ENCODE results near the gene PDLIM5.

PDLIM5 gene

DNA sequence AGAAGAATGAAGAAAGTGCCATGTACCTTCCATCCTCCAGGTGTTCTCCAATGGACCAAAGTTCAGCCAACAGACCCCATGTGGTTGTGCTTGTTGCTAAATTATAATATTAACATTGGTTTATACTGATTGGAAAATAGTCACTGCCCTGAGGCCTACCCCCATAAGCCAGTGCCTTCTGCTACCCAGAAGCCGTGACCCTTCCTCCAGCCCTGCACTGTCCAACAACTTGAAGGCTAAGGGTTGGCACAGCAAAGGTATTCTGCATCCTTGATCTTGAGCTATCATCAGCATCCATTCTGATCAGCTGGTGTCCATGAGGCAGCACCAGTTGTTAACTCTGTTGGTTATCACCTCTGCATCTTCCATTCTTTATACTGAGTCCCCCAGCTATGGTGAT is 239.8 kb downstream of the PDLIM5 start:
- WGBS (ENCODE audit: extremely low coverage, insufficient coverage, low lambda C conversion rate) = no CpG with 5 or more reads among the region's 1 CpG
- no peak overlapping the region for H3K23ac ChIP-seq (ENCODE audit: low read length)

DNA sequence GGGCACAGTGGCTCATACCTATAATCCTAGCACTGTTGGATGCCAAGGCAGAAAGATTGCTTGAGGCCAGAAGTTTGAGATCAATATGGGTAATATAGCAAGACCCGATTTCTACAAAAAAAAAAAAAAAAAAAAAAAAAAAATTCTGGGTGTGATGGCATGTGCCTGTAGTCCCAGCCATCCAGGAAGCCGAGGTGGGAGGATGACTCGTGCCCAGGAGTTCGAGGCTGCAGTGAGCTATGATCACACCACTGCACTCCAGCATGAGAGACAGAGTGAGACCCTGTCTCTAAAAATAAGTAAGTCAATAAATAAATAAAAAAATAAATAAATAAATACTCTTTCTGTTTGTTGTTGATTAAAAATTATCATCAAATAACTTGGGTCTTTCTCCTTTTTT is 243.6 kb downstream of the PDLIM5 start:
- no CpG with 5 or more reads among the region's 4 CpGs for WGBS (ENCODE audit: extremely low coverage, insufficient coverage, low lambda C conversion rate)
- H2BK120ac ChIP-seq (ENCODE audit: low read depth, low read length) = no peak overlapping the region

More for the DNA sequence above, 239.8 kb downstream of the PDLIM5 start:
- no peak overlapping the region for H3K56ac ChIP-seq (ENCODE audit: low read length)
- H3K79me2 ChIP-seq (ENCODE audit: control insufficient read depth, insufficient read depth, low read length) = no peaks in the 10 kb centered on the region
- no peak overlapping the region for H3K9ac ChIP-seq (ENCODE audit: low read length)
- H2BK5ac ChIP-seq (ENCODE audit: low read length) = no peak overlapping the region
- H2BK120ac ChIP-seq (ENCODE audit: low read depth, low read length) = no peak overlapping the region
- no peaks in the 10 kb centered on the region for H3K27me3 ChIP-seq (ENCODE audit: insufficient read depth, low read length, poor library complexity)
- H3K27ac ChIP-seq (ENCODE audit: low read depth, low read length) = no peak overlapping the region
- H2AK5ac ChIP-seq (ENCODE audit: low read length) = no peak overlapping the region
- no peak overlapping the region for H3K4me3 ChIP-seq (ENCODE audit: low read length)
- no peak overlapping the region for H3K4me2 ChIP-seq (ENCODE audit: low read length)
- no peak overlapping the region for H4K5ac ChIP-seq (ENCODE audit: low read length)
- H3K18ac ChIP-seq (ENCODE audit: low read length) = no peak overlapping the region
- H4K8ac ChIP-seq (ENCODE audit: low read depth, low read length) = no peak overlapping the region
- H3K4me1 ChIP-seq (ENCODE audit: control insufficient read depth, low read depth, low read length) = no peaks in the 10 kb centered on the region
- H2BK15ac ChIP-seq (replicated peaks; ENCODE audit: low read depth) = no peak overlapping the region
- H3K79me1 ChIP-seq (ENCODE audit: low read length) = no peaks in the 10 kb centered on the region
- H3K4ac ChIP-seq (ENCODE audit: low read depth, low read length) = no peak overlapping the region
- H3K36me3 ChIP-seq (ENCODE audit: control insufficient read depth, insufficient read depth, low read length) = no peaks in the 10 kb centered on the region
- DNase-seq = no peak

DNA sequence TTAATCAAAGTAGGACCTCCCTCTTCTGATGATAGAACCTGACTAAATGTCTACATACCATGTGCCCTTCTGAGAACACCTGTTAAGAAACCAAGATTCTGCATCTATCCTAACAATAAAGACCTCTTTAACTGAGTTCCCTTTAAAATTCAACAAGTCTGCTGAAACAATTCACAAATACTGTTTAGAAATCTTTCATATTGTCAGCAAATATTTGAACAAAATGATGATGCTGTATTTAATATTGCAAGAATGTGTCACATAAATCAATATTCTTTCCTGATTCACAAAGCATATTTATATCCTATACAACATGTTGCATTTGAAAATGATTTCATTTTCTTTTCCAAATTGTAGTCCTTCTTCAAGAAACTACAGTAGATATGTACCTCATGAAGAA is 246.4 kb downstream of the PDLIM5 start:
- H2BK5ac ChIP-seq (ENCODE audit: low read length) = no peak overlapping the region
- H2AK5ac ChIP-seq (ENCODE audit: low read length) = no peak overlapping the region
- no peaks in the 10 kb centered on the region for H3K36me3 ChIP-seq (ENCODE audit: control insufficient read depth, insufficient read depth, low read length)
- H2BK15ac ChIP-seq (replicated peaks; ENCODE audit: low read depth) = no peak overlapping the region
- H3K23ac ChIP-seq (ENCODE audit: low read length) = no peak overlapping the region
- H3K56ac ChIP-seq (ENCODE audit: low read length) = no peak overlapping the region
- DNase-seq = no peak
- H3K4me2 ChIP-seq (ENCODE audit: low read length) = no peak overlapping the region
- H3K4ac ChIP-seq (ENCODE audit: low read depth, low read length) = no peak overlapping the region
- H3K4me1 ChIP-seq (ENCODE audit: control insufficient read depth, low read depth, low read length) = no peaks in the 10 kb centered on the region
- H4K5ac ChIP-seq (ENCODE audit: low read length) = no peak overlapping the region
- no peak overlapping the region for H3K18ac ChIP-seq (ENCODE audit: low read length)
- H4K8ac ChIP-seq (ENCODE audit: low read depth, low read length) = no peak overlapping the region
- no peak overlapping the region for H3K27ac ChIP-seq (ENCODE audit: low read depth, low read length)
- no peaks in the 10 kb centered on the region for H3K79me2 ChIP-seq (ENCODE audit: control insufficient read depth, insufficient read depth, low read length)
- H3K27me3 ChIP-seq (ENCODE audit: insufficient read depth, low read length, poor library complexity) = no peaks in the 10 kb centered on the region
- H3K4me3 ChIP-seq (ENCODE audit: low read length) = no peak overlapping the region
- no peak overlapping the region for H2BK120ac ChIP-seq (ENCODE audit: low read depth, low read length)
- no peak overlapping the region for H3K9ac ChIP-seq (ENCODE audit: low read length)
- no peaks in the 10 kb centered on the region for H3K79me1 ChIP-seq (ENCODE audit: low read length)

More for the DNA sequence above, 243.6 kb downstream of the PDLIM5 start:
- H4K8ac ChIP-seq (ENCODE audit: low read depth, low read length) = no peak overlapping the region
- H3K4ac ChIP-seq (ENCODE audit: low read depth, low read length) = no peak overlapping the region
- H4K5ac ChIP-seq (ENCODE audit: low read length) = no peak overlapping the region
- no peak overlapping the region for H3K27ac ChIP-seq (ENCODE audit: low read depth, low read length)
- no peak overlapping the region for H3K4me3 ChIP-seq (ENCODE audit: low read length)
- no peak overlapping the region for H3K9ac ChIP-seq (ENCODE audit: low read length)
- H3K18ac ChIP-seq (ENCODE audit: low read length) = no peak overlapping the region
- H3K79me2 ChIP-seq (ENCODE audit: control insufficient read depth, insufficient read depth, low read length) = no peaks in the 10 kb centered on the region
- H3K36me3 ChIP-seq (ENCODE audit: control insufficient read depth, insufficient read depth, low read length) = no peaks in the 10 kb centered on the region
- H3K4me1 ChIP-seq (ENCODE audit: control insufficient read depth, low read depth, low read length) = no peaks in the 10 kb centered on the region
- no peak overlapping the region for H2BK5ac ChIP-seq (ENCODE audit: low read length)
- H2AK5ac ChIP-seq (ENCODE audit: low read length) = no peak overlapping the region
- no peak overlapping the region for H3K23ac ChIP-seq (ENCODE audit: low read length)
- no peaks in the 10 kb centered on the region for H3K79me1 ChIP-seq (ENCODE audit: low read length)
- no peak overlapping the region for H3K4me2 ChIP-seq (ENCODE audit: low read length)
- no peak overlapping the region for H2BK15ac ChIP-seq (replicated peaks; ENCODE audit: low read depth)
- H3K27me3 ChIP-seq (ENCODE audit: insufficient read depth, low read length, poor library complexity) = no peaks in the 10 kb centered on the region
- DNase-seq = no peak
- no peak overlapping the region for H3K56ac ChIP-seq (ENCODE audit: low read length)

DNA sequence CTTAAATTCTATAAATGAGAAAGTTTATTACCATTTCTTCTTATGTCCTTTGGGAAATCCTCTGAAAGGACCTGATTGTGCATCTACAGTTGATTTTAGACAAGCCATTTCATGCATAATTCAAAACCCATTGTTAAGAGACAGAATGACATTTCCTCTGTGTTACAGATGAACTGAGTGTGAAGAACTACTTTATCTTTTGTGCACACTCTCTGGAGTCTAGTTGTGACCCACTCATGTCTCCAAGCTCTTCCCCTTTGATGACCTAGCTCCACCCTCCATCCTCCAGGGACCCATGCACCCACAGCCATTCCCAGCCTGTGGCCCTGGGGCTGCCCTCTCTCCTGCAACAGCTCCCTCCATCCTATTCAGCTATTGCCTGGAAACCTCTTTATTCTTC is 248.6 kb downstream of the PDLIM5 start:
- H3K23ac ChIP-seq (ENCODE audit: low read length) = no peak overlapping the region
- no peak overlapping the region for H4K8ac ChIP-seq (ENCODE audit: low read depth, low read length)
- no peak overlapping the region for H3K18ac ChIP-seq (ENCODE audit: low read length)
- H3K79me1 ChIP-seq (ENCODE audit: low read length) = no peaks in the 10 kb centered on the region
- no peak overlapping the region for H3K4ac ChIP-seq (ENCODE audit: low read depth, low read length)
- H2AK5ac ChIP-seq (ENCODE audit: low read length) = no peak overlapping the region
- no peaks in the 10 kb centered on the region for H3K4me1 ChIP-seq (ENCODE audit: control insufficient read depth, low read depth, low read length)
- H3K4me3 ChIP-seq (ENCODE audit: low read length) = no peak overlapping the region
- H3K27me3 ChIP-seq (ENCODE audit: insufficient read depth, low read length, poor library complexity) = no peaks in the 10 kb centered on the region
- H2BK120ac ChIP-seq (ENCODE audit: low read depth, low read length) = no peak overlapping the region
- no peak overlapping the region for H3K56ac ChIP-seq (ENCODE audit: low read length)
- no peak overlapping the region for H3K27ac ChIP-seq (ENCODE audit: low read depth, low read length)
- no peaks in the 10 kb centered on the region for H3K36me3 ChIP-seq (ENCODE audit: control insufficient read depth, insufficient read depth, low read length)
- no peaks in the 10 kb centered on the region for H3K79me2 ChIP-seq (ENCODE audit: control insufficient read depth, insufficient read depth, low read length)
- DNase-seq = no peak
- no peak overlapping the region for H3K4me2 ChIP-seq (ENCODE audit: low read length)
- H4K5ac ChIP-seq (ENCODE audit: low read length) = no peak overlapping the region
- H2BK15ac ChIP-seq (replicated peaks; ENCODE audit: low read depth) = no peak overlapping the region
- no peak overlapping the region for H3K9ac ChIP-seq (ENCODE audit: low read length)
- no peak overlapping the region for H2BK5ac ChIP-seq (ENCODE audit: low read length)

DNA sequence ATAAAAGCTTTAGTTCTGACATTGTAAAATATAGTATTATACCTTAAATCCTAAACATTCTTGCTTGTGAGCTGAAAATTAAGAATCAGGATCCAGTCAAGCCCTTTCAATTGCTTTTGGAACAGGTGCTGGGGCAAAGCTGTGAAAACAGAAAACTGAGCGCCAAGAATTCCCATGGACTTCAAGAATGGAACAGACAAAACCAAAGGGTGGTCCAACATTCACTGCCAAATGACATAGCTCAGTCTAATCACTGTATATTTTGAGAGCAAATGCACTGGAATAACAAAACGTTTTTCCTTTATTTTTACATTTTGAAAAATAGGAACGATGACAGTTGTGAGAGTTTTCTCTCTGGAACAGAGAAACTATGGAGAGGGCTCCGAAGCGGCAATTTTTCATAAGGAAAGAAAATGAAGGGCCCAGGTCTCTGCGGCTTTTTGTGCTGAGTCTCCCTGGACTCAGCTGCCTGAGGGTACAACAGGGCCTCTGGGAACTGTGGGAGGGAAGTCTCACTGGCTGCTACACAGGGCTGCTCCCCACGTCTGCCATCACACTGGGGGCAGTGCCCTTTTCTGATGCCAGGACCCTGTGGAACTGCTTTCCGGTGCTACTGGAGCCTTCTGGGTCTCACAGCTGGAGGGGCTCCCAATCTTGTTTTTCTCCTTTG is 250.0 kb downstream of the PDLIM5 start:
- no peak overlapping the region for H3K4me3 ChIP-seq (ENCODE audit: low read length)

DNA sequence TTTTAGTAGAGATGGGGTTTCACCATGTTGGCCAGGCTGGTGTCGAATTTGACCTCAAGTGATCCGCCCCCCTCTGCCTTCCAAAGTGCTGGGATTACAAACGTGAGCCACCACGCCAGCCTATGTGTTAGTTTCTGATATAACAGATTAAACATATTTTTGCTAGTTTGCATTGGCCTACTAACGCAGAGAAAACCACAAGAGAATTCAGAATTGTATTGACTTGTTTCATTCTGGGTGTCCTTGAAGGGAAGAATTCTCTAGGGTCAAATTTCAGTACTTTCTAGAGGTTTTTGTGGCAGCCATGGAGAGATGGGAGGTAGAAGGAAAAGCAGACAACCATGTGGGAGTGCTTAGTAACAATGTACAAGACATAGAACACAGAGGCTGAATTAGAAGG is 259.9 kb downstream of the PDLIM5 start:
- H2BK15ac ChIP-seq (replicated peaks; ENCODE audit: low read depth) = no peak overlapping the region
- no peak overlapping the region for H3K9ac ChIP-seq (ENCODE audit: low read length)
- no peak overlapping the region for H3K18ac ChIP-seq (ENCODE audit: low read length)
- no peak overlapping the region for H3K56ac ChIP-seq (ENCODE audit: low read length)
- H3K79me1 ChIP-seq (ENCODE audit: low read length) = no peaks in the 10 kb centered on the region
- H3K23ac ChIP-seq (ENCODE audit: low read length) = no peak overlapping the region
- H3K4me3 ChIP-seq (ENCODE audit: low read length) = no peak overlapping the region
- H3K4ac ChIP-seq (ENCODE audit: low read depth, low read length) = no peak overlapping the region
- no peak overlapping the region for H2AK5ac ChIP-seq (ENCODE audit: low read length)
- H2BK120ac ChIP-seq (ENCODE audit: low read depth, low read length) = no peak overlapping the region
- H2BK5ac ChIP-seq (ENCODE audit: low read length) = no peak overlapping the region
- no CpG with 5 or more reads among the region's 5 CpGs for WGBS (ENCODE audit: extremely low coverage, insufficient coverage, low lambda C conversion rate)
- no peaks in the 10 kb centered on the region for H3K27me3 ChIP-seq (ENCODE audit: insufficient read depth, low read length, poor library complexity)
- H3K27ac ChIP-seq (ENCODE audit: low read depth, low read length) = no peak overlapping the region
- H3K36me3 ChIP-seq (ENCODE audit: control insufficient read depth, insufficient read depth, low read length) = no peaks in the 10 kb centered on the region
- H3K4me2 ChIP-seq (ENCODE audit: low read length) = no peak overlapping the region
- H4K8ac ChIP-seq (ENCODE audit: low read depth, low read length) = no peak overlapping the region
- no peaks in the 10 kb centered on the region for H3K79me2 ChIP-seq (ENCODE audit: control insufficient read depth, insufficient read depth, low read length)
- H4K5ac ChIP-seq (ENCODE audit: low read length) = no peak overlapping the region
- no peak for DNase-seq
- H3K4me1 ChIP-seq (ENCODE audit: control insufficient read depth, low read depth, low read length) = no peaks in the 10 kb centered on the region

More for the DNA sequence above, 250.0 kb downstream of the PDLIM5 start:
- Histone ChIP-seq H2BK5ac (ENCODE audit: low read length) (no peak overlapping the region), H4K8ac (ENCODE audit: low read depth, low read length) (no peak overlapping the region), H3K79me1 (ENCODE audit: low read length) (no peaks in the 10 kb centered on the region), H3K4me2 (ENCODE audit: low read length) (no peak overlapping the region), H2BK15ac (replicated peaks; ENCODE audit: low read depth) (no peak overlapping the region), H3K27ac (ENCODE audit: low read depth, low read length) (no peak overlapping the region), H3K9ac (ENCODE audit: low read length) (no peak overlapping the region), H3K27me3 (ENCODE audit: insufficient read depth, low read length, poor library complexity) (no peaks in the 10 kb centered on the region), H3K36me3 (ENCODE audit: control insufficient read depth, insufficient read depth, low read length) (no peaks in the 10 kb centered on the region), H3K56ac (ENCODE audit: low read length) (no peak overlapping the region), H3K79me2 (ENCODE audit: control insufficient read depth, insufficient read depth, low read length) (no peaks in the 10 kb centered on the region), H2AK5ac (ENCODE audit: low read length) (no peak overlapping the region), H3K4ac (ENCODE audit: low read depth, low read length) (no peak overlapping the region), H4K5ac (ENCODE audit: low read length) (no peak overlapping the region), H3K4me1 (ENCODE audit: control insufficient read depth, low read depth, low read length) (no peaks in the 10 kb centered on the region), H2BK120ac (ENCODE audit: low read depth, low read length) (no peak overlapping the region), H3K23ac (ENCODE audit: low read length) (no peak overlapping the region), H3K18ac (ENCODE audit: low read length) (no peak overlapping the region)
- no CpG with 5 or more reads among the region's 8 CpGs for WGBS (ENCODE audit: extremely low coverage, insufficient coverage, low lambda C conversion rate)
- no peak for DNase-seq
